Measurements from ENCODE around the gene PWP2.
"Not testable (repeated sequence)": the region's sequence is repeated elsewhere in the genome, so short reads cannot be mapped to it uniquely, and the experiment has no call there.

DNA sequence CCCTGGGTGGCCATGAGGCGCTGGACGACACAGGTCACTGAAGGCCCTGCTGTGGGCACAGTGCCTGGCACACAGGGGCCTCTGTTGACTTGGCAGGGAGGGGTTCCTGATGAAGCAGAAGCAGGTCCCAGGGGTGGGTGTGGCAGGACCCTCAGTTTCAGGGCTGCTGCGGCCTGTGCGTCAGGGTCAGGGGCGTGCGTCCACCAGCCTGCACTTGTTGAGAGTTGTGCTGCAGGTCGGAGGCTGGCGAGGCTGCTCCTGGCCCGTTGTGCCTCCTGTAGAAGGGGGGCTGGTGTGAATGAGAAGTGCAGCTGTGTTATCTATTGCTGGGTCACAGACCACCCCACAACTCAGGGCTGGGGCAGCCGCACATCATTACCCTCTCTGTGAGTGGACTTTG is 35.3 kb downstream of the PWP2 start:
- TF ChIP-seq POLR2AphosphoS5 (IDR thresholded peaks at IDR 0.05; ENCODE audit: insufficient read depth in 1 of 2, low read depth in 1 of 2); POLR2A (IDR thresholded peaks at IDR 0.05): not testable (repeated sequence)
- TF ChIP-seq, protein P1, sequence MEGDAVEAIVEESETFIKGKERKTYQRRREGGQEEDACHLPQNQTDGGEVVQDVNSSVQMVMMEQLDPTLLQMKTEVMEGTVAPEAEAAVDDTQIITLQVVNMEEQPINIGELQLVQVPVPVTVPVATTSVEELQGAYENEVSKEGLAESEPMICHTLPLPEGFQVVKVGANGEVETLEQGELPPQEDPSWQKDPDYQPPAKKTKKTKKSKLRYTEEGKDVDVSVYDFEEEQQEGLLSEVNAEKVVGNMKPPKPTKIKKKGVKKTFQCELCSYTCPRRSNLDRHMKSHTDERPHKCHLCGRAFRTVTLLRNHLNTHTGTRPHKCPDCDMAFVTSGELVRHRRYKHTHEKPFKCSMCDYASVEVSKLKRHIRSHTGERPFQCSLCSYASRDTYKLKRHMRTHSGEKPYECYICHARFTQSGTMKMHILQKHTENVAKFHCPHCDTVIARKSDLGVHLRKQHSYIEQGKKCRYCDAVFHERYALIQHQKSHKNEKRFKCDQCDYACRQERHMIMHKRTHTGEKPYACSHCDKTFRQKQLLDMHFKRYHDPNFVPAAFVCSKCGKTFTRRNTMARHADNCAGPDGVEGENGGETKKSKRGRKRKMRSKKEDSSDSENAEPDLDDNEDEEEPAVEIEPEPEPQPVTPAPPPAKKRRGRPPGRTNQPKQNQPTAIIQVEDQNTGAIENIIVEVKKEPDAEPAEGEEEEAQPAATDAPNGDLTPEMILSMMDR (IDR thresholded peaks at IDR 0.05), result not testable (repeated sequence)
